ENCODE results near the gene PWWP2B.

The PWWP2B gene

DNA sequence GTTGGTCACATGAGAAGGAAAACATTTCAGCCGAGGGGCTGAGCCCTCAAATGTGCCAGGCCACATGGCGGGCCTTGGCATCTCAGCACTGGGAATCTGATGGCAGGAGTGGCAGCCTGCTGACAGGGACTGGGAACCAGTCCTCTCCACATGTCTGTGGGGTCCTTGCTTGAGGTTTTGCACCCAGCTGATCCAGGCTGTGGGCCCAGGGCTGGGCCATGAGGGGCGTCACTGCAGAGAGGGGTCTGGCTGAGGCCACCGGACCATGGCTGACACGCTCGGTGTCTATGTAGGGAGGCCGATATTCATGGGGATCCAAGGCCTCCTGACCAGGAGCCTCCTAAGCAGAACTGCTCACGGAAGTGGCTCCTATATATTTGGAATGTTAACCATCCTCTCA lies 31.0 kb upstream of the PWWP2B start:
- no peak overlapping the region for H3K4me2 ChIP-seq (ENCODE audit: low read depth, low read length, poor library complexity, severe bottlenecking)
- no peak overlapping the region for H3K4me3 ChIP-seq (ENCODE audit: insufficient read depth, low read length, poor library complexity, severe bottlenecking)
- no peaks in the 10 kb centered on the region; the same call in 1 of the 2 replicates for H4K20me1 ChIP-seq (ENCODE audit: low read depth, low read length)
- H3K27ac ChIP-seq (ENCODE audit: low read depth, low read length) = no peak overlapping the region
- TF ChIP-seq CTCF (IDR thresholded peaks at IDR 0.05; ENCODE audit: insufficient read depth, low read length, poor library complexity, severe bottlenecking) = no peak
- TF ChIP-seq EZH2phosphoT487 (conservative IDR thresholded peaks at IDR 0.05; ENCODE audit: low read length) = no peak
- H3K79me2 ChIP-seq (ENCODE audit: insufficient read depth, low read length) = no peaks in the 10 kb centered on the region
- no peaks in the 10 kb centered on the region for H3K36me3 ChIP-seq (ENCODE audit: low read length)
- H2AFZ ChIP-seq (ENCODE audit: low read depth, low read length, severe bottlenecking) = no peak overlapping the region
- H3F3A ChIP-seq (ENCODE audit: insufficient read depth) = no peaks in the 10 kb centered on the region
- H3K9ac ChIP-seq (ENCODE audit: low read length) = no peak overlapping the region
- no peaks in the 10 kb centered on the region for H3K27me3 ChIP-seq (ENCODE audit: low read length)
- H3K9me2 ChIP-seq (replicated peaks; ENCODE audit: insufficient read depth, low read length) = no peaks in the 10 kb centered on the region
- no peaks in the 10 kb centered on the region for H3K9me3 ChIP-seq (ENCODE audit: insufficient read depth, low read length)

DNA sequence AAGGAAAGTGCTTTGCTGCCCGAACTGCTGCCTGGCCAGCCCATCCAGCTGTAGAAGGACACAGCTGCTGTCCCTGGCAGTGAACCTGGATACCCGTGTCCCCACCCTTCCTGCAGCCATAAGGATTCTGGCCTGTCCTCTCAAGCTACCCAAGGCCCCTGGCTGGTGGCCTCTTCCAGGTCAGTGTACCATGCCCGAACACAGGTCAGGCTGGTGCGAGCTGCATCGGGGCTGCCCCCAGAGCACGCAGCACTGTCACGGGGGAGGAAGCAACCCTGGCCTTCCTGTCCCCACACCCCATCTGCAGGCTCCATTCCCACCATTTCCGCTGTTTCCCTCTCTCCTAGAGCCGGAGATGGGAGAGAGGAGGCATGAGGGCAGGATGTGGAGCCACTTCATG lies 30.5 kb upstream of the PWWP2B start:
- H3K4me2 ChIP-seq (ENCODE audit: low read depth, low read length, poor library complexity, severe bottlenecking) = no peak overlapping the region
- TF ChIP-seq EZH2phosphoT487 (conservative IDR thresholded peaks at IDR 0.05; ENCODE audit: low read length) = no peak
- TF ChIP-seq CTCF (IDR thresholded peaks at IDR 0.05; ENCODE audit: insufficient read depth, low read length, poor library complexity, severe bottlenecking) = no peak
- no peaks in the 10 kb centered on the region for H3K36me3 ChIP-seq (ENCODE audit: low read length)
- no peaks in the 10 kb centered on the region for H3K9me2 ChIP-seq (replicated peaks; ENCODE audit: insufficient read depth, low read length)
- H3K79me2 ChIP-seq (ENCODE audit: insufficient read depth, low read length) = no peaks in the 10 kb centered on the region
- no peak overlapping the region for H3K4me3 ChIP-seq (ENCODE audit: insufficient read depth, low read length, poor library complexity, severe bottlenecking)
- H3K9me3 ChIP-seq (ENCODE audit: insufficient read depth, low read length) = no peaks in the 10 kb centered on the region
- H3K9ac ChIP-seq (ENCODE audit: low read length) = no peak overlapping the region
- H3K27me3 ChIP-seq (ENCODE audit: low read length) = no peaks in the 10 kb centered on the region
- H4K20me1 ChIP-seq (ENCODE audit: low read depth, low read length) = no peaks in the 10 kb centered on the region; the same call in 1 of the 2 replicates
- H2AFZ ChIP-seq (ENCODE audit: low read depth, low read length, severe bottlenecking) = no peak overlapping the region
- H3F3A ChIP-seq (ENCODE audit: insufficient read depth) = no peaks in the 10 kb centered on the region
- H3K27ac ChIP-seq (ENCODE audit: low read depth, low read length) = no peak overlapping the region

DNA sequence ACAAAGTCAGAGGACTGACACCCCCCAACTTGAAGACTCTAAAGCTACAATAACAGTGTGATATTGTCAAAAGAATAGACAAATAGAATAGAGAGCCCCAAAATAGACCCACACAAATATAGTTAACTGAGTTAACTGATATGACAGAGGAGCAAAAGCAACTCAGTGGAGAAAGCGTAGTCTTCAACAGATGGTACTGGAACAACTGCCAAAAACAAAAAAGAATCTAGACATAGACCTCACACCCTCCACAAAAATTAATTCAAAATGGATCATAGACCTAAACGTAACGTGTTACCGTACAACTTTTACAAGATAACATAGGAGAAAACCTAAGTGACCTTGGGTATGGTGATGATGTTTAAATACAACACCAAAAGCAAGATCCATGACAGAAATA lies 28.6 kb upstream of the PWWP2B start:
- H3K36me3 ChIP-seq (ENCODE audit: low read length) = no peaks in the 10 kb centered on the region
- H3F3A ChIP-seq (ENCODE audit: insufficient read depth) = no peaks in the 10 kb centered on the region
- no peak overlapping the region for H2AFZ ChIP-seq (ENCODE audit: low read depth, low read length, severe bottlenecking)
- H3K27me3 ChIP-seq (ENCODE audit: low read length) = no peaks in the 10 kb centered on the region
- H3K9me3 ChIP-seq (ENCODE audit: insufficient read depth, low read length) = no peaks in the 10 kb centered on the region
- no peak overlapping the region for H3K9ac ChIP-seq (ENCODE audit: low read length)
- H3K79me2 ChIP-seq (ENCODE audit: insufficient read depth, low read length) = no peaks in the 10 kb centered on the region
- no peaks in the 10 kb centered on the region for H4K20me1 ChIP-seq (ENCODE audit: low read depth, low read length)
- no peak for TF ChIP-seq EZH2phosphoT487 (conservative IDR thresholded peaks at IDR 0.05; ENCODE audit: low read length)
- no peak overlapping the region for H3K27ac ChIP-seq (ENCODE audit: low read depth, low read length)
- H3K4me2 ChIP-seq (ENCODE audit: low read depth, low read length, poor library complexity, severe bottlenecking) = no peak overlapping the region
- H3K4me3 ChIP-seq (ENCODE audit: insufficient read depth, low read length, poor library complexity, severe bottlenecking) = no peak overlapping the region
- no peaks in the 10 kb centered on the region for H3K9me2 ChIP-seq (replicated peaks; ENCODE audit: insufficient read depth, low read length)

- no peak overlapping the region for H3K9ac ChIP-seq (ENCODE audit: low read length)
- no peaks in the 10 kb centered on the region for H3K9me2 ChIP-seq (replicated peaks; ENCODE audit: insufficient read depth, low read length)
- H3K27me3 ChIP-seq (ENCODE audit: low read length) = no peaks in the 10 kb centered on the region
- no peak overlapping the region for H3K4me2 ChIP-seq (ENCODE audit: low read depth, low read length, poor library complexity, severe bottlenecking)
- no peak for TF ChIP-seq EZH2phosphoT487 (conservative IDR thresholded peaks at IDR 0.05; ENCODE audit: low read length)
- no peak for TF ChIP-seq CTCF (IDR thresholded peaks at IDR 0.05; ENCODE audit: insufficient read depth, low read length, poor library complexity, severe bottlenecking)
- no peaks in the 10 kb centered on the region for H3K36me3 ChIP-seq (ENCODE audit: low read length)
- H2AFZ ChIP-seq (ENCODE audit: low read depth, low read length, severe bottlenecking) = no peak overlapping the region
- H3K27ac ChIP-seq (ENCODE audit: low read depth, low read length) = no peak overlapping the region
- no peaks in the 10 kb centered on the region for H3K79me2 ChIP-seq (ENCODE audit: insufficient read depth, low read length)
- H3K9me3 ChIP-seq (ENCODE audit: insufficient read depth, low read length) = no peaks in the 10 kb centered on the region
- H3K4me3 ChIP-seq (ENCODE audit: insufficient read depth, low read length, poor library complexity, severe bottlenecking) = no peak overlapping the region
- H4K20me1 ChIP-seq (ENCODE audit: low read depth, low read length) = no peaks in the 10 kb centered on the region
- no peaks in the 10 kb centered on the region for H3F3A ChIP-seq (ENCODE audit: insufficient read depth)
Measured at GRCh38 chr10:132368881-132369635, 27.9 kb upstream of the PWWP2B start.

Measured in SU-DHL-6 (cell line).